ENCODE results near the gene MOG.

- TF ChIP-seq CTCF (conservative IDR thresholded peaks at IDR 0.05; ENCODE audit: low read depth in 2 of 2), result peak; percentile 83 to 90
- no peak for TF ChIP-seq POLR2AphosphoS5 (IDR thresholded peaks at IDR 0.05; ENCODE audit: low read depth)
- TF ChIP-seq EZH2 (IDR thresholded peaks at IDR 0.05; ENCODE audit: low read depth, unreplicated experiment), result no peak
- TF ChIP-seq, protein P1, sequence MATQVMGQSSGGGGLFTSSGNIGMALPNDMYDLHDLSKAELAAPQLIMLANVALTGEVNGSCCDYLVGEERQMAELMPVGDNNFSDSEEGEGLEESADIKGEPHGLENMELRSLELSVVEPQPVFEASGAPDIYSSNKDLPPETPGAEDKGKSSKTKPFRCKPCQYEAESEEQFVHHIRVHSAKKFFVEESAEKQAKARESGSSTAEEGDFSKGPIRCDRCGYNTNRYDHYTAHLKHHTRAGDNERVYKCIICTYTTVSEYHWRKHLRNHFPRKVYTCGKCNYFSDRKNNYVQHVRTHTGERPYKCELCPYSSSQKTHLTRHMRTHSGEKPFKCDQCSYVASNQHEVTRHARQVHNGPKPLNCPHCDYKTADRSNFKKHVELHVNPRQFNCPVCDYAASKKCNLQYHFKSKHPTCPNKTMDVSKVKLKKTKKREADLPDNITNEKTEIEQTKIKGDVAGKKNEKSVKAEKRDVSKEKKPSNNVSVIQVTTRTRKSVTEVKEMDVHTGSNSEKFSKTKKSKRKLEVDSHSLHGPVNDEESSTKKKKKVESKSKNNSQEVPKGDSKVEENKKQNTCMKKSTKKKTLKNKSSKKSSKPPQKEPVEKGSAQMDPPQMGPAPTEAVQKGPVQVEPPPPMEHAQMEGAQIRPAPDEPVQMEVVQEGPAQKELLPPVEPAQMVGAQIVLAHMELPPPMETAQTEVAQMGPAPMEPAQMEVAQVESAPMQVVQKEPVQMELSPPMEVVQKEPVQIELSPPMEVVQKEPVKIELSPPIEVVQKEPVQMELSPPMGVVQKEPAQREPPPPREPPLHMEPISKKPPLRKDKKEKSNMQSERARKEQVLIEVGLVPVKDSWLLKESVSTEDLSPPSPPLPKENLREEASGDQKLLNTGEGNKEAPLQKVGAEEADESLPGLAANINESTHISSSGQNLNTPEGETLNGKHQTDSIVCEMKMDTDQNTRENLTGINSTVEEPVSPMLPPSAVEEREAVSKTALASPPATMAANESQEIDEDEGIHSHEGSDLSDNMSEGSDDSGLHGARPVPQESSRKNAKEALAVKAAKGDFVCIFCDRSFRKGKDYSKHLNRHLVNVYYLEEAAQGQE (IDR thresholded peaks at IDR 0.05; ENCODE audit: unreplicated experiment), result no peak
- TF ChIP-seq NANOG (IDR thresholded peaks at IDR 0.05; ENCODE audit: borderline replicate concordance), result no peak
- TF ChIP-seq ETS1 (IDR thresholded peaks at IDR 0.05), result no peak
- no peak for TF ChIP-seq EZH2phosphoT487 (IDR thresholded peaks at IDR 0.05; ENCODE audit: unreplicated experiment)
These were observed 39.5 kb downstream of the MOG start for GRCh38 chr6:29696147-29697125.
